ENCODE data around the gene AP2A1.

DNA sequence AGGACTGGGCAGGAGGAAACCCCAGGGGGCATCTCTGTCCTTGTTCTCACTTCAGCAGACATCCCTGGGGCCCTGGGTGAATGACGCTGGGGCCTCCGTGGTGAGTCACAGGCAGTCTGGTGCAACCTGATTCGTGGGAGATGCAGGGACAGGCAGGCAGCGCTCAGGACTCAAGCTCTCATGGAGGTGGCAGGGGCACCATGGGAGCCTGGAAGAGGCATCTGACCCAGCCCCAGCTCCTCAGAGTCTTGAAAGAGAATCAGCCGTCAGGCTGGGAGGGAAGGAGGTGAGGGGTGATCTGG lies 70.2 kb downstream of the AP2A1 start:
- TF ChIP-seq CTCF (IDR thresholded peaks at IDR 0.05) (no peak), POLR2A (IDR thresholded peaks at IDR 0.05) (no peak)
